Progenitor cell of endocrine pancreas (in vitro differentiated cells): ENCODE results near the gene NACC2. TPM values are rescaled to one million over a fixed set of nuclear protein-coding genes. Genes with fewer than 3 reads are reported as not detected.

ENCODE experiments used
- DNase-seq: peaks from one replicate; pipeline ENCODE4 v3.0.0; 2021; ENCODE audit warnings: low spot score; ENCODE audit not compliant: unreplicated experiment
- H3K27ac Mint-ChIP-seq: 2 replicates; pipeline ENCODE4 v1.8.0; 2021; ENCODE audit warnings: mild to moderate bottlenecking, moderate library complexity, mixed read lengths
- H3K27me3 Mint-ChIP-seq: 2 replicates; pipeline ENCODE4 v1.8.0; 2021; ENCODE audit warnings: mixed read lengths
- H3K36me3 Mint-ChIP-seq: 2 replicates; pipeline ENCODE4 v1.8.0; 2022; ENCODE audit warnings: mixed read lengths; ENCODE audit not compliant: insufficient read depth
- H3K4me1 Mint-ChIP-seq: 2 replicates; pipeline ENCODE4 v1.8.0; 2021; ENCODE audit warnings: low read depth, mixed read lengths
- H3K4me3 Mint-ChIP-seq: 2 replicates; pipeline ENCODE4 v1.8.0; 2021; ENCODE audit warnings: low read depth, mild to moderate bottlenecking, moderate library complexity, mixed read lengths
- H3K9me3 Mint-ChIP-seq: 2 replicates; pipeline ENCODE4 v1.8.0; 2021; ENCODE audit warnings: low read depth, mixed read lengths
- total RNA-seq: library from RNA; stranded (reverse); gene quantifications from 2 replicates; pipeline ENCODE4 v1.2.1, GENCODE V29; 2021
- TF ChIP-seq, protein P1 (sequence below): fragments of 200-600 bp; sonication (generic); IDR thresholded peaks from one replicate; pipeline ENCODE4 v1.5.0; 2021; ENCODE audit warnings: antibody characterized with exemption, mild to moderate bottlenecking; ENCODE audit not compliant: unreplicated experiment

The NACC2 gene
- total RNA-seq, 1 donor from 2014 or later, result 11.6 TPM

DNA sequence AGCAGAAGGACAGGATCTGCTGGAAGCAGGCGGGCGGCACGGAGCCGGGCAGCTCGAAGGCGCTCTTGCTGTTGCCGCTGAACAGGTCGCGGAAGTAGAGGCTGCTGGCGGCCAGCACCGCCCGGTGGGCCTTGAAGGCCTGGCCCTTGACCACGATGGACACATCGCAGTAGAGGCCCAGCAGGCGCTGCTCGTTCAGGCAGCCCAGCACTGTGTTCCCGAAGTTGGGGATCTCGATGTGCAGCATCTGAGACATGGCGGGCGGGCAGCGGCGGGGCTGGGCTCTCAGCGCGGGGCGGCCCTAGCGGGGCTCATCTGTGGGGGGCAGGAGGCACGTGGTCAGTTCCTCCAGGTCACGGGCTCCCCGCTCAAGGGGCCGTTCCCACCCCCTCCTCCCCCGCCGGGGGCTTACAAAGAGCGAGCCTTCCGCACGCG is 44.8 kb downstream of the NACC2 start:
- TF ChIP-seq, protein P1, sequence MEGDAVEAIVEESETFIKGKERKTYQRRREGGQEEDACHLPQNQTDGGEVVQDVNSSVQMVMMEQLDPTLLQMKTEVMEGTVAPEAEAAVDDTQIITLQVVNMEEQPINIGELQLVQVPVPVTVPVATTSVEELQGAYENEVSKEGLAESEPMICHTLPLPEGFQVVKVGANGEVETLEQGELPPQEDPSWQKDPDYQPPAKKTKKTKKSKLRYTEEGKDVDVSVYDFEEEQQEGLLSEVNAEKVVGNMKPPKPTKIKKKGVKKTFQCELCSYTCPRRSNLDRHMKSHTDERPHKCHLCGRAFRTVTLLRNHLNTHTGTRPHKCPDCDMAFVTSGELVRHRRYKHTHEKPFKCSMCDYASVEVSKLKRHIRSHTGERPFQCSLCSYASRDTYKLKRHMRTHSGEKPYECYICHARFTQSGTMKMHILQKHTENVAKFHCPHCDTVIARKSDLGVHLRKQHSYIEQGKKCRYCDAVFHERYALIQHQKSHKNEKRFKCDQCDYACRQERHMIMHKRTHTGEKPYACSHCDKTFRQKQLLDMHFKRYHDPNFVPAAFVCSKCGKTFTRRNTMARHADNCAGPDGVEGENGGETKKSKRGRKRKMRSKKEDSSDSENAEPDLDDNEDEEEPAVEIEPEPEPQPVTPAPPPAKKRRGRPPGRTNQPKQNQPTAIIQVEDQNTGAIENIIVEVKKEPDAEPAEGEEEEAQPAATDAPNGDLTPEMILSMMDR, result no peak
- no peaks in the 10 kb centered on the region for H3K27me3 Mint-ChIP-seq
- no peaks in the 10 kb centered on the region for H3K9me3 Mint-ChIP-seq
- peaks cover 8% of the 10 kb centered on the region for H3K4me1 Mint-ChIP-seq
- H3K27ac Mint-ChIP-seq, result no peak overlapping the region
- DNase-seq, result no peak
- peak overlapping the region; percentile 64 for H3K4me3 Mint-ChIP-seq
- H3K36me3 Mint-ChIP-seq, result peaks cover 2% of the 10 kb centered on the region

DNA sequence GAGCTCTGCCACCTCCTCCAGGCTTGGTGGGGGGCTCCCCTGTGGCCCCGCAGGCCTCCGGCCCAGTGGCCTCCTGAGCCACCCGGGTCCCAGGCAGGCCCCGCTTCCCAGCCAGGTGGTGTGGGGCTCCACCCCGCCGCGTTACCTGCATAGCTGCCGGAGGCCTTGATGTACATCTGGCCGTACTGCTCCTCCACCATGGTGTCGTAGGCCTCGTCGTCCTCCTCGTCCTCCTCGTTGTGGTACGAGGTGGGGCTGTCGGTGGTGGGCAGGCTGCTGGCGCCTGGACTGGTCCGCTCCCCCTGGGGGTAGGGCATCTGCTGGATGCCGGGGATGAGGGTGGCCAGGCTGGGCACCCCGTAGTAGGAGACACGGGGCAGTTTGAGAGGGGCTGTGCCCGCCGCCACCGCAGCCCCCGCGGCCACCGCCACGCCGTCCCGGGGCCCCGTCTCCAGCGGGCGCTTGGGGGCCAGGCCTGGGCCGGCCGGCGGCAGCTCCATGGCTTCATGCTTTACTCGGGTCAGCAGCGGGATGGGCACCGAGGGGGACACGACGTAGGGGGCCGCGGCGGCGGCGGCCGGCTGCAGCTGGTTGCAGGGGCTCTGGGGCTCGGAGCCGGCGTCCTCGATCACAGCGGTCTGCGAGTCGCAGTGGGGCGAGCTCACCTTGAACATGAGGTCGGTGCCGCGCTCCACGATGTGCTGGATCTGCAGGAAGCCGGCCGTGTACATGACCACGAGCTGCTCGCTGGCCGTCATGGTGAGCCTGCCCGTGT is 45.4 kb downstream of the NACC2 start:
- no peaks in the 10 kb centered on the region for H3K27me3 Mint-ChIP-seq
- H3K27ac Mint-ChIP-seq, result no peak overlapping the region
- no peak for DNase-seq
- peak overlapping the region; percentile 16 for H3K4me3 Mint-ChIP-seq
- peaks cover 8% of the 10 kb centered on the region for H3K4me1 Mint-ChIP-seq
- H3K9me3 Mint-ChIP-seq, result no peaks in the 10 kb centered on the region
- peaks cover 2% of the 10 kb centered on the region for H3K36me3 Mint-ChIP-seq
- TF ChIP-seq, protein P1, result no peak

DNA sequence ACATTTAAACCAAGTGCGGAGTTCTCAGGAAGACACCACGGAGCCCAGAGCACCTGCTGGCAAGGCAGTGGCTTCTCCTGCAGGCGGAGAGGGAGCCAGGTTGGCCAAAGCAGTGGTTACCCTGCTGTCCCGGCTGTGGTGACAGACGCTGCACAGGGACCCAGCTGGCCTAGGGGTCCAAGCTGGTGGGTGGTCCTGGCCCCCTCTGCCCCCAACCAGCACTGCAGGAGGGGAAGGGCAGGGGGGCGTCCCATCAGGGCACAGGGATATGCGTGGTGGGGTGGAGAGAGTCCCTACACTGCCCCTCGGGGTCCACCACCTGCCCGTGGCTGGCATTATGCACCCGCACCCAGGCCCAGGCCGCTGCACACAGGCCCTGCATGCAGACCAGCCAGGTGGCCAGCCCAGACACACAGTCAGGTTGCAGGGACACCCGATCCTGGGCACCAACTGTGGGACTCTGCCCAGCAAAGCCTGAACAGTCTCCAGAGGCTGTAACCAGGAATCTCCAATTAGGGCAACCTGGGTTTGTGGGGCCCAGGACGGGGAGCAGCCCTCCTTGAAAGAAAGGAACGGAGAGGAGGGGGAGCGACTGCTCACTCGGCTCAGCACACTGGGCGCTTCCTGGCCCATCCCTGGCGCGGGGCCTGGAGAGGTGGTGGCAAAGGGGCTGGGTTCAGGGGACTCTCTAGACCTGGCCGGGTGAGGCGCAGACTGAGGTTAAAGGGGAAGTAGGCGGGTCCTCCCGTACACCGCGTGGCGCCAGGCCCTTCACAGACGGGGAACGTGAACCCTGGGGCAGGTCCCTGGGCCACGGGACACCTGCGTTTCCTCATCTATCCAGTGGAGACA is 46.3 kb downstream of the NACC2 start:
- no peak for DNase-seq
- H3K4me1 Mint-ChIP-seq, result peaks cover 6% of the 10 kb centered on the region
- no peaks in the 10 kb centered on the region for H3K27me3 Mint-ChIP-seq
- H3K4me3 Mint-ChIP-seq, result no peak overlapping the region
- no peaks in the 10 kb centered on the region for H3K9me3 Mint-ChIP-seq
- no peak overlapping the region for H3K27ac Mint-ChIP-seq
- H3K36me3 Mint-ChIP-seq, result peaks cover 2% of the 10 kb centered on the region
- TF ChIP-seq, protein P1, result no peak

DNA sequence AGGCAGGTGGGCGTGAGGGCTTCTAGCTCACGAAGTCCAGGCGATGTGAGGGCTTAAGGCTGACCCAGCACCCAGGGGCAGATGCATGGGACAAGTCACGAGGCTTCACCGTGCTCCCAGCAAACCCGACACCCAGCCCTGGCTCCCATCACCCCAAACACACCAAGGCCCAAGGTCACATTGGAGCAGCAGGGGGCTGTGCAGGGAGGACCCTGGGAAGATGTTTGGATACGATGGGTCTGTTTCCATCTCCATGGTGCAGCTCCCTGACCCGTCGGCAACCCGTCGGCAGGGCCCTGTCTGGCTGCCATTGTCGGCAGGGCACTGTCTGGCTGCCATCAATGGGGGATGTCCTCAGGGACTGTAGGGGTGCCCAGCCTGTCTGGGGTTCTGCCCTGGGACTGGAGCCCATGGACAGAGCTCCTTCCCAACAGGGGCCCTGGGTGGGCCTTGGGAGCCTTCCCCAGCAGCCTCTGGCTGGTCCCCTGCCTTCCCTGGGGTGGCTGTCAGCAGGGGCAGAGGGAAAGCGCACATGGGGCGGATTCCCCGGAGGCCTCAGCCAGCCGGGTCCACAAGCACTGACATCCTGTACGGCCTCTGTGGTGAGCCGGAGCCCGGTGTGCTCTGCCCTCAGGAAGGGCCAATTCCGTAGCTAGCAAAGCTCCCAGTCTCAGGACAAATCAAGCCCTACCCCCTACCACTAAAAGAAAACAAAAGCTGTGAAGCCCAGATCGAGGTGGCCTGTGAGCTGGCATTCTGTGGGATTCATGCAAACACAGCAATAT is 47.1 kb downstream of the NACC2 start:
- H3K4me3 Mint-ChIP-seq, result no peak overlapping the region
- no peak for DNase-seq
- H3K27ac Mint-ChIP-seq, result no peak overlapping the region
- H3K9me3 Mint-ChIP-seq, result no peaks in the 10 kb centered on the region
- peaks cover 5% of the 10 kb centered on the region for H3K36me3 Mint-ChIP-seq
- TF ChIP-seq, protein P1, result no peak
- no peaks in the 10 kb centered on the region for H3K27me3 Mint-ChIP-seq
- peaks cover 4% of the 10 kb centered on the region for H3K4me1 Mint-ChIP-seq
